H1 (cell line): ENCODE data around the gene SAMD4A. TPM values are rescaled to one million over a fixed set of nuclear protein-coding genes. Genes with fewer than 3 reads are reported as not detected.

Experiments
- CTCF ChIA-PET: fragments of 300-600 bp; sonication (Branson Sonifier 250); formaldehyde crosslinking; loops from one replicate; lab custom pipeline; 2021; ENCODE audit not compliant: partially characterized antibody; lab: Charles Lee
- POLR2A ChIA-PET: fragments of 300-600 bp; sonication (Branson Sonifier 250); formaldehyde crosslinking; loops from one replicate; lab custom pipeline; 2021; ENCODE audit warnings: inconsistent platforms; ENCODE audit not compliant: partially characterized antibody; lab: Charles Lee
- DNase-seq, 2 experiments: peaks; one replicate each; pipeline versions ENCODE4 v3.0.0 to v3.0.0-alpha.2; 2010 to 2022; ENCODE audit warnings: low spot score in 2 of 2, low read depth in 1 of 2, mixed read lengths in 1 of 2
- FAIRE-seq: peaks from 2 replicates; lab custom pipeline; 2011; peaks lifted over from hg19 to GRCh38; lab: Jason Lieb, UNC
- H2AFZ ChIP-seq: 2 replicates; pipeline ENCODE4 v1.8.1; 2012; ENCODE audit warnings: low read length, inconsistent platforms
- H2AK5ac ChIP-seq: 2 replicates; pipeline ENCODE4 v1.6.1; 2013; ENCODE audit warnings: low read depth, low read length
- H2BK120ac ChIP-seq: replicated peaks from 2 replicates; pipeline ENCODE3; 2013; ENCODE audit warnings: low read depth, low read length, inconsistent platforms
- H2BK12ac ChIP-seq: 2 replicates; pipeline ENCODE4 v1.6.1; 2013; ENCODE audit warnings: low read depth, low read length
- H2BK15ac ChIP-seq: 2 replicates; pipeline ENCODE4 v1.6.1; 2013; ENCODE audit warnings: low read length
- H2BK20ac ChIP-seq: 2 replicates; pipeline ENCODE4 v1.6.1; 2013; ENCODE audit warnings: low read length
- H2BK5ac ChIP-seq: 2 replicates; pipeline ENCODE4 v1.6.1; 2013; ENCODE audit warnings: low read depth, low read length
- H3K14ac ChIP-seq: 2 replicates; pipeline ENCODE4 v1.6.1; 2013; ENCODE audit warnings: inconsistent platforms; ENCODE audit not compliant: insufficient read length
- H3K18ac ChIP-seq: 2 replicates; pipeline ENCODE4 v1.6.1; 2013; ENCODE audit warnings: low read length; ENCODE audit errors: extremely low read depth
- H3K23ac ChIP-seq: 2 replicates; pipeline ENCODE4 v1.6.1; 2013; ENCODE audit warnings: inconsistent platforms; ENCODE audit not compliant: insufficient read length
- H3K23me2 ChIP-seq: 2 replicates; pipeline ENCODE4 v1.6.1; 2013; ENCODE audit warnings: low read depth, low read length
- H3K27ac ChIP-seq: 2 replicates; pipeline ENCODE4 v1.6.1; 2011; ENCODE audit warnings: low read depth, low read length, inconsistent platforms
- H3K27me3 ChIP-seq, 4 experiments: replicated peaks in 1 of 4; 1 replicate in 1 of 4; 2 replicates in 3 of 4; pipeline versions ENCODE4 v1.6.1 to v1.8.1; 2011 to 2013; ENCODE audit warnings: low read length in 3 of 4, mild to moderate bottlenecking in 3 of 4, inconsistent platforms in 2 of 4, mixed read lengths in 2 of 4, moderate library complexity in 1 of 4; ENCODE audit not compliant: control insufficient read depth in 3 of 4, insufficient read depth in 3 of 4; ENCODE audit errors: extremely low read depth in 1 of 4
- H3K36me3 ChIP-seq, 4 experiments: 2 replicates each; pipeline versions ENCODE4 v1.6.1 to v1.8.1; 2011 to 2013; ENCODE audit warnings: mild to moderate bottlenecking in 4 of 4, low read length in 3 of 4, moderate library complexity in 2 of 4, control low read depth in 1 of 4, inconsistent platforms in 1 of 4; ENCODE audit not compliant: insufficient read depth in 4 of 4, control insufficient read depth in 2 of 4
- H3K4ac ChIP-seq: replicated peaks from 2 replicates; pipeline ENCODE3; 2013; ENCODE audit warnings: low read length, low read depth, mixed read lengths, inconsistent platforms; ENCODE audit not compliant: insufficient read length
- H3K4me1 ChIP-seq, 4 experiments: replicated peaks in 1 of 4; 1 replicate in 1 of 4; 2 replicates in 3 of 4; pipeline versions ENCODE4 v1.6.1 to v1.8.1; 2011 to 2013; ENCODE audit warnings: low read length in 3 of 4, inconsistent platforms in 2 of 4, mixed read lengths in 1 of 4; ENCODE audit not compliant: insufficient read depth in 4 of 4, control insufficient read depth in 3 of 4
- H3K4me2 ChIP-seq, 2 experiments: 2 replicates each; pipeline versions ENCODE4 v1.6.1 to v1.8.1; 2011 to 2013; ENCODE audit warnings: low read depth in 2 of 2, low read length in 2 of 2, control low read depth in 1 of 2, inconsistent platforms in 1 of 2, mild to moderate bottlenecking in 1 of 2; ENCODE audit not compliant: insufficient read depth in 1 of 2
- H3K4me3 ChIP-seq, 4 experiments: fragments of 200-600, 300-600 bp in 1 of 4; sonication (generic), shearing (Covaris generic), sonication (Bioruptor Twin) in 1 of 4; 2 replicates each; pipeline versions ENCODE4 v1.5.1 to v1.8.1; 2011 to 2016; ENCODE audit warnings: low read length in 4 of 4, low read depth in 3 of 4, control low read depth in 2 of 4, inconsistent platforms in 2 of 4, mild to moderate bottlenecking in 2 of 4, mixed read lengths in 1 of 4, moderate library complexity in 1 of 4; ENCODE audit not compliant: insufficient read depth in 2 of 4; ENCODE audit errors: extremely low read depth in 1 of 4
- H3K56ac ChIP-seq: replicated peaks from 2 replicates; pipeline ENCODE3; 2013; ENCODE audit warnings: low read depth, mild to moderate bottlenecking, mixed read lengths, low read length, inconsistent platforms; ENCODE audit not compliant: insufficient read length
- H3K79me1 ChIP-seq: 2 replicates; pipeline ENCODE4 v1.6.1; 2013; ENCODE audit warnings: low read depth, low read length, control low read depth
- H3K79me2 ChIP-seq, 2 experiments: 2 replicates each; pipeline versions ENCODE4 v1.6.1 to v1.8.1; 2012 to 2013; ENCODE audit warnings: low read length in 2 of 2, mild to moderate bottlenecking in 2 of 2, inconsistent platforms in 1 of 2; ENCODE audit not compliant: insufficient read depth in 2 of 2, control insufficient read depth in 1 of 2
- H3K9ac ChIP-seq, 4 experiments: replicated peaks in 1 of 4; 1 replicate in 1 of 4; 2 replicates in 3 of 4; pipeline versions ENCODE4 v1.6.1 to v1.8.1; 2011 to 2013; ENCODE audit warnings: low read depth in 3 of 4, low read length in 3 of 4, control low read depth in 2 of 4, mild to moderate bottlenecking in 2 of 4, moderate library complexity in 2 of 4, inconsistent platforms in 1 of 4; ENCODE audit errors: extremely low read depth in 1 of 4
- H3K9me3 ChIP-seq, 2 experiments: 2 replicates each; pipeline versions ENCODE4 v1.6.1 to v1.8.1; 2012 to 2013; ENCODE audit warnings: mild to moderate bottlenecking in 2 of 2, moderate library complexity in 2 of 2, control low read depth in 1 of 2, inconsistent platforms in 1 of 2, low read depth in 1 of 2, low read length in 1 of 2, mixed read lengths in 1 of 2; ENCODE audit not compliant: insufficient read depth in 2 of 2
- H4K20me1 ChIP-seq, 2 experiments: replicated peaks in 1 of 2; 2 replicates each; pipeline versions ENCODE3 to v1.8.1; 2011 to 2013; ENCODE audit warnings: inconsistent platforms in 2 of 2, low read length in 2 of 2, mild to moderate bottlenecking in 1 of 2; ENCODE audit not compliant: insufficient read depth in 2 of 2, control insufficient read depth in 1 of 2
- H4K5ac ChIP-seq: 2 replicates; pipeline ENCODE4 v1.6.1; 2013; ENCODE audit warnings: low read length, low read depth, mixed read lengths, inconsistent platforms; ENCODE audit not compliant: insufficient read length
- H4K8ac ChIP-seq: 2 replicates; pipeline ENCODE4 v1.8.0; 2013; ENCODE audit warnings: mild to moderate bottlenecking, moderate library complexity, low read length, inconsistent platforms; ENCODE audit not compliant: insufficient read depth; ENCODE audit errors: extremely low read depth
- H4K91ac ChIP-seq: replicated peaks from 2 replicates; pipeline ENCODE3; 2013; ENCODE audit warnings: low read length, mixed read lengths, inconsistent platforms; ENCODE audit not compliant: insufficient read length
- BACH1 ChIP-seq: IDR thresholded peaks from 2 replicates; pipeline ENCODE4 v1.6.1; 2012; ENCODE audit warnings: low read length, improper control_type of control experiment
- FOSL1 ChIP-seq: IDR thresholded peaks from 2 replicates; pipeline ENCODE4 v1.6.1; 2011; ENCODE audit warnings: mild to moderate bottlenecking, low read depth, low read length, moderate library complexity; ENCODE audit not compliant: insufficient read depth
- KDM4A ChIP-seq: IDR thresholded peaks from one replicate; pipeline ENCODE4 v1.7.1; 2012; ENCODE audit warnings: low read depth, mild to moderate bottlenecking, moderate library complexity, low read length, inconsistent platforms; ENCODE audit not compliant: severe bottlenecking
- PHF8 ChIP-seq: fragments of 200-600 bp; sonication (generic); conservative IDR thresholded peaks from 2 replicates; pipeline ENCODE4 v1.7.1; 2012; ENCODE audit warnings: low read depth, mild to moderate bottlenecking, inconsistent platforms, low read length, moderate library complexity
- POU5F1 ChIP-seq: IDR thresholded peaks from 2 replicates; pipeline ENCODE4 v1.6.1; 2011; ENCODE audit warnings: low read depth, mild to moderate bottlenecking, low read length, moderate library complexity
- SAP30 ChIP-seq: fragments of 300-600 bp; sonication (generic); IDR thresholded peaks from 2 replicates; pipeline ENCODE4 v1.7.1; 2012; ENCODE audit warnings: low read length, moderate library complexity, mild to moderate bottlenecking, inconsistent platforms; ENCODE audit not compliant: insufficient read depth, insufficient replicate concordance
- SP1 ChIP-seq: IDR thresholded peaks from 2 replicates; pipeline ENCODE4 v1.6.1; 2011; ENCODE audit warnings: low read depth, low read length
- ZNF274 ChIP-seq: IDR thresholded peaks from 2 replicates; pipeline ENCODE4 v1.7.0; 2012; ENCODE audit warnings: low read length, borderline replicate concordance; ENCODE audit errors: extremely low read depth
- WGBS, 2 experiments: shearing (Covaris generic) in 1 of 2; methylation state at CpG; one replicate each; pipeline versions ENCODE4 v1.1.6 to v1.1.7; 2013 to 2015; ENCODE audit warnings: low lambda C conversion rate in 2 of 2, mixed read lengths in 2 of 2, inconsistent platforms in 1 of 2, low coverage in 1 of 2, missing lambda C conversion rate in 1 of 2; ENCODE audit not compliant: insufficient replicate concordance in 2 of 2, insufficient coverage in 1 of 2, insufficient read length in 1 of 2; ENCODE audit errors: extremely low coverage in 1 of 2, missing lambda C conversion rate in 1 of 2; 5-methylcytosine and 5-hydroxymethylcytosine counted together
- polyA plus RNA-seq, 7 experiments: library from polyadenylated mRNA; depleted of rRNA in 3 of 7; stranded (reverse) in 5 of 7; unstranded in 2 of 7; fragments of >200 nt in 5 of 7; fragments of 200-250 nt in 2 of 7; gene quantifications; 1 replicate in 5 of 7; 2 replicates in 1 of 7; 4 replicates in 1 of 7; pipeline versions ENCODE4 v1.2.1 to v1.2.3, GENCODE V29; 2011 to 2013; ENCODE audit warnings: missing spikeins in 2 of 7, mixed read lengths in 2 of 7
- total RNA-seq: library from RNA; stranded (reverse); fragmentation: NEBNext Ultra II Directional; extraction: Animal tissue kit (Norgen Biotek cat#: 25700); gene quantifications from 2 replicates; pipeline ENCODE4 v1.2.1, GENCODE V29; 2021

The SAMD4A gene
- total and polyA plus RNA-seq, 2 of the 8 experiments (the other 6 are each of a cell fraction or from before 2014, with no cell fraction given): 2.4 to 12.3 TPM

DNA sequence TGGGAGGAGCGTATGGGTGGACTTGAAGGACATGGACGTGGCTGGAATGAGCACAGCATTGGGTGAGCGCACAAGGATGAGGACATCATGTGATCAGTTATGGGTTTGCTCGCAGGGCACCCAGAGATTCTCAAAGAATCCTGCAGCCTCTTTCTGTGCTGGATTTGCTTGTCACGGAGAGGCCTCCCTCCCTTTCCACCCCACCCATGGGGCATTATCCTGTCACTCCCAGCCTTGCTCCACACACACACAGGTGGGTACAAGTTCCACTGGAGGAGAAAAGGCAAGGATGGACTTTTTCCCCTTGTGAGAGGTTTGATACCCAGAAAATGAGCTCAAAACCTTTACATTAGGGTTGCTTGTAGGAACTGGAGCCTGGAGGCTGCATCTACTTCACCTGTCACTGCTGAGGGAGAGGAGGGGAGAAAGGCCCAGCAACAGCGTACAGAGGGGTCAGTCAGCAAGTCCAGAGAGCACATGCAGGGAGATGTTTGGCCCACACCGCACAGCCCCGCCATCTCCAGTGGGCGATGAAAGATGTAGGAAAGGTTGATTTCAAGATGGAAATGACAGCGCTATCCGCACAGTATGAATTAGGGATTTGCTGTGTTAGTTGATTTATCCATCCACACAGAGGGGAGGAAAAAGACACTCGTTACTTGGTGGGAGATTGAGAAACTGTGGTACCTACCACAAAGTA, 223.0 kb downstream of the SAMD4A start:
- Histone ChIP-seq H3K23ac (no peak overlapping the region), H2BK20ac (no peak overlapping the region), H3K14ac (no peak overlapping the region), H3K56ac (no peak overlapping the region), H3K27ac (no peak overlapping the region), H4K20me1 (no peaks in the 10 kb centered on the region), H2BK15ac (no peak overlapping the region), H3K9ac (no peak overlapping the region; a peak in 1 of 7 replicates), H4K8ac (no peak overlapping the region), H3K18ac (no peak overlapping the region), H2BK5ac (no peak overlapping the region), H3K4me3 (no peak overlapping the region), H4K91ac (no peak overlapping the region), H2BK120ac (no peak overlapping the region), H2AK5ac (no peak overlapping the region), H3K4me1 (peaks cover 0 to 2% (median 0%) of the 10 kb centered on the region in 4 experiments; a peak in 1 of 7 replicates), H3K4me2 (no peak overlapping the region), H3K79me2 (no peaks in the 10 kb centered on the region), H3K36me3 (no peaks in the 10 kb centered on the region), H3K27me3 (no peaks in the 10 kb centered on the region), H3K9me3 (no peaks in the 10 kb centered on the region), H2AFZ (no peak overlapping the region), H4K5ac (no peak overlapping the region), H2BK12ac (no peak overlapping the region), H3K23me2 (no peaks in the 10 kb centered on the region; the same call in 1 of the 2 replicates), H3K4ac (no peak overlapping the region), H3K79me1 (no peaks in the 10 kb centered on the region)
- DNase-seq (no peak), FAIRE-seq (no peak)
- CTCF ChIA-PET: interaction anchor here (0.7 to 9.2 kb wide), 8 partner anchors 15 to 226 kb away, joined by 3 to 75 read pairs (median 3); no protein-coding TSS in a partner anchor
- WGBS, 2 experiments: 87% methylated on average over 12 of the region's 12 CpGs; no CpG with 5 or more reads in 1 of the 2 experiments
- POLR2A ChIA-PET: no interaction called here
- TF ChIP-seq SP1 (no peak), PHF8 (no peak), ZNF274 (no peak), SAP30 (no peak), POU5F1 (no peak), BACH1 (no peak), KDM4A (no peak), FOSL1 (no peak)
